GDM1 (cell line): ENCODE data around the gene ZNF280A.
A peak's percentile ranks its signal among the peaks of the same experiment; 100 is the strongest.
"Not testable (repeated sequence)": the region's sequence is repeated elsewhere in the genome, so short reads cannot be mapped to it uniquely, and the experiment has no call there.

Experiments used
- DNase-seq: peaks from one replicate; lab custom pipeline; 2025; lab: John Stamatoyannopoulos, UW

ZNF280A gene

DNA sequence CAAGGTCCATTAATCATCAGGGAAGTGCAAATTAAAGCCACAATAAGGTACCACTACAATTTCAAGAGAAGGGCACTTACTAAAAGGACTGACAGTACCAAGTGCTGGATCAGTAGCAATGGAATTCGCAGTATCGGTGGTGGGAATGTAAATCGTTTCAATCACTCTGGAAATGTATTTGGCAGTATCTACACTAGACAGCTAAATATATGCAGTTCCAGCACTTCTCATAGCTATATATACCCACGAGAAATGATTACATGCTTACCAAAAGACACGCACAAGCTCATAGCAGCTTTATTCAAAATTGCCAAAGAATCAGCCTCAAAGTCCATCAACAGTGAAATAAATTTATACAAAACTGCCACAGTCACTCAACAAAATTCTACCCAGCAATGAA, 7.1 kb downstream of the ZNF280A start:
- DNase-seq: no peak

DNA sequence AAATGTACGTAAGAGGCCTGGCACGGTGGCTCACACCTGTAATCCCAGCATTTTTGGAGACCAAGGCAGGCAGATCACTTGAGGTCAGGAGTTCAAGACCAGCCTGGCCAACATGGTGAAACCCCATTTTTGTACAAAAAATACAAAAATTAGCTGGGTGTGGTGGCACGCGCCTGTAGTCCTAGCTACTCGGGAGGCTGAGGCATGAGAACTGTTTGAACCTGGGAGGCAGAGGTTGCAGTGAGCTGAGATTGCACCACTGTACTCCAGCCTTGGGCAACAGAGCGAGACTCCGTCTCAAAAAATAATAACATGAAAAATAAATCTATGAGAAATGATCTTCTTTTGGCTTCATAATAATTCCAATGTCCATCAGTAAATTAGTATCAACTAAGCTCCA, 9.2 kb downstream of the ZNF280A start:
- not testable (repeated sequence) for DNase-seq

DNA sequence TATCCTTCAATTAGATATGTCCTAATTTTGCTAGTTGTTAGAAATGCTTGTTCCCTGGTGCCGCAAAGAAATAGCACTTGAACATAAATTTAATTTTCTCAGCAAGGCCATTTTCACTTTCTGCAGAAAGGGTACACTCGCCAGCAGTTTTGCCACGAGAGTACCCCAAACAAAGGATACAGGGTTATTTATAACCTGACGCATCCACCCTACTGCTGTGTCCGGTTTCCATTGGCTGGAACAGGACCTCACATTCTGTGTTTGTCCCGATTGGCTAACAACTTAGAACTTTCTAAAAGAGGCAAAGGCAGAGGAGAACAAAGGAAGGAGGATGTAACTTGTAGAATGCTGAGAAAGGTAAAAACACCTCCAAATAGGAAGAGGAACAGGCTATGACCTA, 10.2 kb downstream of the ZNF280A start:
- not testable (repeated sequence) for DNase-seq

DNA sequence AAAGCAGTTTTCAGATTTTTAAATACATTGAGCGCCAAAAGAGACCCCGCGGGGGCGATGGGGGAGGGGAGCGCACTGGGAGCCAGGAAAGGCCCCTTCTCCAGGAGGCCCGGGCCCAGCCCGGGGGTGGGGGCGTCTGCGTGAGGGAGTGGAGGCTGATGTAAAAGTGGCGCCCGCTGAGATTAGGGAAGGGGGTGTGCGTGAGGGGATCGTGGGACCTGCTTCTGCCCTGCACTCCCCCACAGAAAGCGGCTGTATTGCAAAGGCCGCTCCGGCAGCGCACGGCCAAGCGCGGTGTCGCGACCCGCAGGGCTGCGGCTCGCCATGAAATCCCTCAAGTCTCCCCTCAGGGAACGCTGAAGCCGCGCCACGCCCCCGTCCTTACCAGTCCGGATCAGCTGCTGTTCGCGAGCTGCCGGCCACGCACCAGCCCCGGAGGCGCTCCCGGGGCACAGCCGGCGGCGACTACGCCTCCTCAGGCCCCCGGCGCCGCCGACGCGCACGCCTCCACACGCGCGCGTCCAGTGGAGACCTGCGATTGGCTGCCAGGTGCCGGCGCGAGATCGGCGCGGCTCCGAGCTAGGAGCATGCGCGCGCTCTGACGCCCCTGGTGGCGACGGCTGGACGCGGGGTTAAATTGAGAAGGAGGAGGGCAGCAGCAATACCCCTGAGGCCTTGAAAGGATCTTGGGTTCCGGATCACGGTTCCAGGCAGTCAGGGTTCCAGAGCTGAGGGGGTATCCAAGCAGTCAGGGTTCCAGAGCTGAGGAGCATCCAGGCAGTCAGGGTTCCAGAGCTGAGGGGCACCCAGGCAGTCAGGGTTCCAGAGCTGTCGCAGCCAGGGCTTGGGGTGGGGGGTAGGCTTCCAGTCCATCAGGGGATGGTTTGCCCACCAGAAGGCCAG, 11.5 kb downstream of the ZNF280A start, which contains the start of gene ZNF280B:
TSS of gene ZNF280B (minus strand) at position 469 of the 903 bp plus-strand sequence. CDS start 19,344 bp downstream, outside the sequence.
- DNase-seq: peak; percentile 89

DNA sequence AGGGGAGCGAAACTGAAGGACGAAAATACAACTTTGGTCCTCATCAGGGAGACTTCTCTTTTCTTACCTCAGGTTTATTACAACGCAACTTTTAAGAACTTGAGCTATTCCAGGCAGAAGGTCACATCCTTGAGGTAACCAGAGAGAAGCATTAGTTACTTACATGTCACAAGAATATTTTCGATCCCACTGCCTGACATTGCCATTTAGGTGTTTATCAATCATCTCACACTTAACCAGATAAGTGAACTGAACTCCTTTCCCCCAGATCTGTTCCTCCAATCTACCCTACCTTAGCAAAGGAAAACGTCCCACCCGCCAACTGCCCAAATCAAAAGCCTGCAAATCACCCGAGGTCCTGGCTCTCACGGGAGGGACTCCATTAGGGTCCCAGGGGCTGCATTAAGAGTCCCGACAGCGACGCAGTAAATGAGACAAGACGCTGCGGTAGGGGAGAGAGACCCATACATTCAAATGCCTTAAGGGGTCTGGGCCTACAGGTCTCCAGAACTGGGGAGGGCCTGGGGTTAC, 12.3 kb downstream of the ZNF280A start:
- no peak for DNase-seq

DNA sequence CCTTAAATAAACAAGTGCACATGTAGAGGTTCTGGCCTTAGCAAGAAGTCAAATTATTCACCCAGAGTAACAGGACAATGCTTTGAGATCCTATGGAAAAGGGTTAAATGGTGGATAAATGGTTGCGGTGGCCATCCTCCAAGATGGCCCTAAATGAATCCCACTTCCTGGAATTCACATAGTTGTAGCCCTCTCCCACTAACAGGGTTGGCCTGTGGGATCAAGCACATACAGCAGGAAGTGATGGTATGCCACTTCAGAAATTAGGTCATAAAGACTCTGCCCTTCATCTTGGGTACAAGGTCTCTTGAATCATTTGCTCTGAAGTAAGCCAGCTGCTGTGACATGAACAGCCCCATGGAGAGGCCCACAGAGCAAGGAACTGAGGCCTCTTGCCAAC, 13.3 kb downstream of the ZNF280A start:
- no peak for DNase-seq

DNA sequence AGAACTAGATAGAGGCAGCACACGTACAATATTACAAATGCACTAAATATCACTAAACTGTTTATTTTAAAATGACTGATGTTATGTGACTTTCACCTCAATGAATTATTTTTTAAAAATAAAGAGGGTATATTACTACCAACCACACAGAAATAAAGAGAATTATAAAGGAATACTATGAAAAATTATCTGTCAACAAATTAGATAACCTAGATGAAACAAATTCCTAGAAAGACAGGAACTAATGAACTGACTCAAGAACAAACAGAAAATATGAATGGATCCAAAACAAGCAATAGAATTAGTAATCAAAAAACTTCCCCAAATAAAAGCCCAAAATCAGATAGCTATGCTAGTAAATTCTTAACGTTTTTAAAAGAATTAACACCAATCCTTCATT, 21.8 kb downstream of the ZNF280A start:
- DNase-seq: no peak

DNA sequence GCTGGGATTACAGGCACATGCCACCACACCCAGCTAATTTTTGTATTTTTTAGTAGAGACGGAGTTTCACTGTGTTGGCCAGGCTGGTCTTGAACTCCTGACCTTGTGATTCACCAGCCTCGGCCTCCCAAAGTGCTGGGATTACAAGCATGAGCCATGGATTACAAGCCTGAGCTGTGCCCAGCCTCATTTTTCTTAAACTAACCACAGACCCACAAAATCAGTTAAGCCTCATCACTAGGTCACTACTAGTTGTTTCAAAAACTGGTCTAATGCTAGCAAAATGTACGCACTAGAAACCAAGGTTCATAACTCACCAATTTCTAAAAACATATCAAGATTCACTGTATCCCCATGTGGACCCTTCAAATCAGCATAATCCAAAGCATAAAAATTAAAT, 28.5 kb downstream of the ZNF280A start:
- not testable (repeated sequence) for DNase-seq

DNA sequence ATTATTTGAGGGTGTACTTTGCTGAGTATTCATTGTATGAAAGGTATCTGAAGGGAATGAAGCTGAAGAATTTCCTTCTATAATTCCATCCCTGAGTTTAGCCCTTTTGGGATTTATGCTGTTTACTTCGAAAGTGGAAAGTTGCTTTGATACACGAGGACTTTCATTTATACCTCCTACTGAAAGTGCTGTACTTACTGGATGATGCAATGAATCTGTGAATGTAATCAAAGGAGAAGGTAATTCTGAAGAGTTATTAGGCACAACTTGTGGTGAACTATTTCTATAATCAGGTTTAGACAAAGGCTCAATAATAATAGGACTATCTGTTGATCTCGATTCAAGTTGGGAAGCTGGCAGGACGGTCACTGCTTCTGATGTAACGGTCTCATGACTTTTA, 31.3 kb downstream of the ZNF280A start:
- no peak for DNase-seq

DNA sequence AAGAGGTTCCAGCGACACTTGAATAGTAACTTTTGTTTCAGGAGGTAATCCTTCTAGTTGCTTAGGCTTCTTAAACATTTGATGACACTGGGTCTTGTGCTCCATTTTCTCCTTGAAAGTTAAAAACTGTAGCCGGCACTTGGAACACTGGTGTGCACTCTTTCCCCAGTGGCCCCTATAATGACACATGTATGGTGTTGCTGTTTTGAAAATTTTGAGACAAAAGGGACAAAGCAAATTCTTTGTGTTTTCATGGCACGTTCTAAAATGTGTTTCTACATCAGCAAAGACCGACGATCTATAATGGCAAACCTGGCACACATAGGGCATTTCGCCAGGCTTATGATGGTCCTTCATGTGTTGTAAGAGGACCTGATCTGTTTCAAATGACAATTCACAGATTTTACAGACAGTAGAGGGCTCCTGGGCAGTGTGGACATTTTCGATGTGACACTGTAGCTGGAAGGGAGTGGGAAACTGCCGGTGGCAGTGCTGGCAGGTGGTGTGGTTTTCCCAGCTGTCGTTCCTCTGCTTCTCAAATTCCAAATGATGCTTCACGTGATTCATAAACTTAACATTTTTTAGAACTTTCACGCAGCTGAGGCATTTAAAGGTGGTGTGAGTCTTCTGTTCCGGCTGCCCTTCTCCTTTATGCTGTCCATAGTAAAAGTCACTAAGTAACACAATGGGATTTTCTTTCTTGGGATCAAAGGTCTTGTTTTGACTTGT, 32.0 kb downstream of the ZNF280A start:
- DNase-seq: no peak

DNA sequence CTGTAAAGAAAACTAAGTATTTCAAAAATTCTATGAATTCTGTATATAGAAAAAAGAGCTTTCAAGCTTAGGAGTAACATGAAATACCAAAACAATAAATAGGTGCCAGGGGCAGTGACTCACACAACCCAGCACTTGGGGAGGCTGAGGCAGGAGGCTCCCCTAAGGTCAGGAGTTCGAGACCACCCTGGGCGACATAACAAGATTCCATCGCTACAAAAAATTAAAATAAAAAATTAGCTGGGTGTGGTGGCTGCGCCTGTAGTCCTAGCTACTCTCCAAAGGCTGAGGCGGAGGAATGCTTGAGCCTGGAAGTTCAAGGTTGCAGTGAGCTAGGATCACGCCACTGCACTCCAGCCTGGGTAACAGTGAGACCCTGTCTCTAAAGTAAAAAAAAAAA, 33.0 kb downstream of the ZNF280A start:
- DNase-seq: no peak

DNA sequence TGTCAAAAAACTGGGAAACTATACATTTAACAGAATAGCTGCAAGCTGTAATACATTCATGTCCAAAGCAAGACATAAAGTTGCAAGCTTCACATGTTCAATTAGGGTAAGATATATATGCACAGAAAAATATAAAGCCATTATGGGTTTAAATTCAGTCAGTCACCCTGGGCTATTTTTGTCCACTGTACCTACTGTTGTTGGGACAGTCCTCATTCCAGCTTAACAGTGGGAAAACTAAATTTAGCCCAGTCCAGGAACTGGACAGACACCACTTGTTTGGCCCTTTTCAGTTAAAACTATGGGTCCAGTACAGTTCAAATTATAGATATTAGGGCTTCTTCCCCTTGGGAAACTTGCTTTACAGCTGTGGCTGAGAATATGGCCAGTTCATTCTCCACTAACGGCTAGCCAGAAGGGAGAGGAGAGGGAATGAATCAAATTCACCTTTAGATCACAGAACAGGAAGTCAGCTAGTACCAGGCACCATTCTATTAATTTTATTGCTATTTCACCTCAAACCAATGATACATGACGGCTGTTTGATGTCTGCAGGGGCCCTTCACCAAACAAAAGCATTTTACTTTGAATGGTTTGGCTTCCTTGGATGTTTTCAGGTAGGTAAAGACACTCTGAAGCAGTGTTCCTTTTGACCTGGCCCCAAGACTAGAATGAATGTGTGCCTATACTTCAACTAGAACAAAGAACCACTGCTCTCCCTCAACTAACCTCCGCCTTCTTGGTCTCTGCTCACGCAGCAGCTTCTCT, 33.8 kb downstream of the ZNF280A start:
- DNase-seq: no peak

DNA sequence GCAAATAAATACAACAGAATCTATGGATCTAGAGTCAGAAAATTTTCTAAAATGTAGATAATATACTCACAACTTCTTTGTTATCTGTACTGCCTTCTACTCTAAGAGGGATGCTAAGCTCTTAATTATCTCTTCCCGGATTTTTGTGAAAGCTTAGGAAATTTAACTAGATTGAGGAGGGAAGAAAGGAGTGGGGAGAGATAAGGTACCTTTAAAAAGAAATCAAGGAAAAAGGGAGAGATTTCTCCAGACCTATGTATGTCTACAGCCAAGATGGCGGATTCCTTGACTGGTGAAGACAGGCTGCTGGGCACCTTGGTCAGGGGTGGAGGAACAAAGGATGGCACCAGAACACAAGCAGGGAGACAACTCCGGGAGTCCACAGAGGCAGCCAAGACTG, 34.5 kb downstream of the ZNF280A start:
- DNase-seq: no peak

DNA sequence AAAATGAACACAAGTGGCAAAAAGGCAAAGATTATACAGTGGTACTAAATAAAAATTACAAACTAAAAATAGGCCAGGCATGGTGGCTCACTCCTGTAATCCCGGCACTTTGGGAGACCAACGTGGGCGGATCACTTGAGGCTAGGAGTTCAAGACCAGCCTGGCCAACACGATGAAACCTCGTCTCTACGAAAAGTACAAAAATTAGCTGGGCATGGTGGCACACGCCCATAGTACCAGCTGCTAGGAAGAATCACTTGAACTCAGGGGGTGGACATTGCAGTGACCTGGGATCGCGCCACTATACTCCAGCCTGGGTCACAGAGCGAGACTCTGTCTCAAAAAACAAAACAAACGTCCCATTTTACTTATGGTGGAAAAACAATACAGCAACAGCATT, 36.0 kb downstream of the ZNF280A start:
- no peak for DNase-seq

DNA sequence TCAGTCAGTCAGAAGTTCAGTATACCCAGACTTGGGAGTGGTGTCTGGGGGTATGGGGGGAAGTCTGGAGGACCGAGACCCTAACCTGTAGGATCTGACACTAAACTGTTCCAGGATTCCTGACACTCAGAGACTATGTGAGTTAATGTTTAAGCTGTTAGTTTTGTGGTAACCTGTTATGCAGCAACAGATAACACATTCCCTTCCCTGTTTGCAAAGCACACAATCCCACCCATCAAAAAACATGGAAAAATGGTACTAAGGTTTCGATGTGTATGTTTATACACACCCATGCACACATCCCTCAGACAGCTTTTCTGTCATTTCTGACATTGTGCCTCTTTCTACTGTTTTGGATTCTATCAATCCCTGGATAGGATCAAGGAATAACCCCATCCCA, 39.1 kb downstream of the ZNF280A start:
- no peak for DNase-seq

DNA sequence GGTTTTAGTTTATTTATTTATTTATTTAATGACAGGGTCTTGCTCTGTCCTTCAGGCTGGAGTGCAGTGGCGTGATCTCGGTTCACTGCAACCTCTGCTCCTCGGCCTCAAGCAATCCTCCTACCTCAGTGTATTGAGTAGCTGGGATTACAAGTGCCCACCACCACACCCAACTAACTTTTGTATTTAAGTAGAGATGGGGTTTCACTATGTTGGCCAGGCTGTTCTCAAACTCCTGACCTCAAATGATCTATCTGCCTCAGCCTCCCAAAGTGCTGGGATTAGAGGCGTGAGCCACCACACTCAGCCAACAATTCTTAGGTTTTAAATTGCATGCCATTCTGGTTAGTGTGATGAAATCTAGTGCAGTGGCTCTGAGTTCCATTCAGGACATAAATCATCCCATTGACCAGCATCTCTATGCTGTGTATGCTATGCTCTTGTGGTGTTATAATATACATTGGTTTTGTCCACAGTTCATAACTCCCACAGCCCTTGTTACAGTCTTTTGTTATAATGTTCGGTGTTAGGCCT, 40.0 kb downstream of the ZNF280A start:
- DNase-seq: no peak

DNA sequence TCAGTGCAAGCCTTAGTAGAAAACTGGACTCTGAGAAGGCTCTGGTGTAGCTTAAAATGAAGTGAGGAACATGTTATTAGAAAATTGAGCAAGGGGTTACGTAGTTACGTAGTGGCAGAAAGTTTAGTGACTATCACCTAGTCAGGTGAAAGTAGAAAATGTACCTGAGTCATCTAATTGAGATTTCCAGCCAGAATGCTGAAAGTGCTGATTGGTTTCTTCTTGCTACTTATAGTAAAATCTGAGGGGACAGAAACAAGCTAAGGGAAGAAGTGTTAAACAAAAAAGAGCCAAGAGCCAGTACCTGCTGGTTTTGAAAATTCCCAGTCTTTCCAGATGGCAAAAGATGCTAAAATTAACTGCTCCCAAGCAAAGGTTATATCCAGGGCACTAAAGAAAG, 41.0 kb downstream of the ZNF280A start:
- no peak for DNase-seq

DNA sequence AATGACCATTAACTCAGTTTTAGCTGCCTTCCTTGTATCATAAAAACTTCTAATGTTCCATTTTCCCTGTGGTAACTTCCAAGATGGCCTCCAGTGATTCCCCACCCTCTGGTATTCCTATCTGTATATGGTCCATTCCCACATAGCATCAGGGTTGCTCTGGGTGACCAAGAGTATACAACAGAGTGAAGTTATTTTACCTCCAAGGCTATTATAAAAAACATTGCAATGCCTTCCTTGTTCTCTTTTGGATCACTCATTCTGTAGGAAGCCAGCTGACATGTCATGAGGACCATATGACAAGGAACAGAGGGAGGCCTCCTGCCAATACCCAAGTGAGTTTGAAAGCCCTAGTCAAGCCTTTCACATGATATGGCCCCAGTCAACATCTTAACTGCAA, 41.6 kb downstream of the ZNF280A start:
- DNase-seq: no peak

DNA sequence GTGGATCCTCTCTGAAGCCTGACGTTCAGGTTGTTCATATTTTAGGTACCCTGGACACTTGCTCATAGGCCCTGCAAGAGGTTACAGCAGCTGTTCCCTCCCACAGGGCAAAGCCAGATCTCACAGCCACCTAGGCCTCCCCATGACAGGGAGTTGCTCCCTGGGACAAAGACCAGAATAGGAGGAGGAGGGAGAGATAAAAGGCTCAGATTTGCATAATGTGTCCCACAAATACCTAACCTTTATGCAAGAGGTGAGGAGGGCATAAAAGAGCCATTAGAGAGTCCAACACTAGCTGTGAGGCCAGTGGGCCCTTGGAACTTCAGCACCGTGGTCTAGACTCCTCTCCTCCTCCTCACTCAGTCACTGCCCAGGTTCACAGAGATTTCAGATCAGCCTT, 45.3 kb downstream of the ZNF280A start:
- DNase-seq: no peak

DNA sequence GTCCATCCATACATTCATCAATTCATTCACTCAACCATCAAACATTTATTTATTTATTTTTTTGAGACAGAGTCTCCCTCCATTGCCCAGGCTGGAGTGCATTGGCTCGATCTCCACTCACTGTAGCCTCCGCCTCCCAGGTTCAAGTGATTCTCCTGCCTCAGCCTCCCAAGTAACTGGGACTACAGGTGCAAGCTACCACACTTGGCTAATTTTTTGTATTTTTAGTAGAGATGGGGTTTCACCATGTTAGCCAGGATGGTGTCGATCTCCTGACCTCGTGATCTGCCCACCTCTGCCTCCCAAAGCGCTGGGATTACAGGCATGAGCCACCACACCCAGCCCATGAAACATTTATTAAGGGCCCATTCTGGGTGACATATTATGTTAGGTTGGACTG, 49.0 kb downstream of the ZNF280A start:
- DNase-seq: not testable (repeated sequence)

DNA sequence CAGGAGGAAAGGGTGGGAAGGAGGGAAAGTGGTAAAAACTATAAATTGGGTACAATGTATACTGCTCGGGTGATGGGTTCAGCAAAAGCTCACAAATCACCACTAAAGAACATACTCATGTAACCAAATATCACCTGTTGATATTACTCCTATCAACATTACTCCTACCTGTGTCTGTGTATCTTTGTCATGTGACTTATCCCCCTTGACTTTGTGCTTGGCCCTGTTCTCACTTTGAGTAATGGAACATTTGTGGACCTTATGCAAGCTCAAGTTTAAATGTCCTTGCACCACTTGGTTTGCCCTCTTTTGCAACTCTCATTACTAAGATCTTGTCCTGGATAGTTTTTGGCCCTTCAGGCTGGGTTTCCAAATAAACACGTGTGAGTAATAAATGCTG, 50.5 kb downstream of the ZNF280A start:
- DNase-seq: no peak
